ENCODE measurements around the gene ACVRL1. TPM values are rescaled to one million over a fixed set of nuclear protein-coding genes. Genes with fewer than 3 reads are reported as not detected.

Gene ACVRL1
- polyA plus RNA-seq, 1 donor, result 52.0 TPM

DNA sequence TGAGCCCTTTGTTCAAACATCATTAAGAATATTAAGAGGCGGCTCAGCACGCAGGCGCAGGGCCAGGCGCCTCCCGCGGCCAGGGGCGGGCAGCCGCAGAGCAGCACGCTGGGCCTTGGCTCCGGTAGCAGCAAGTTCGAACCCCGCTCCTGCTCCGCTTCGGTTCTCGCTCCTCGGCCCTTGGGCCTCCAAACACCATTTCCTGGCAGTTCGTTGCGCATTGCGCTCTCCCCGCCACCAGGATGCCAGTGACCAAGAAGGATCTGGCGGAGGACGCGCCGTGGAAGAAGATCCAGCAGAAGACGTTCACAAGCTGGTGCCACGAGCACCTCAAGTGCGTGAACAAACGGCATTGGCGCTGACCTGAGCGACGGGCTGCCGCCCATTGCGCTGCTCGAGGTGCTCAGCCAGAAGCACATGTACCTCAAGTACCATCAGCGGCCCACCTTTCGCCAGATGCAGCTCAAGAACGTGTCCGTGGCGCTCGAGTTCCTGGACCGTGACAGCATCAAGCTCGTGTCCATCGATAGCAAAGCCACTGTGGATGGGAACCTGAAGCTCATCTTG lies 6.9 kb upstream of the ACVRL1 start:
- no peak for DNase-seq

DNA sequence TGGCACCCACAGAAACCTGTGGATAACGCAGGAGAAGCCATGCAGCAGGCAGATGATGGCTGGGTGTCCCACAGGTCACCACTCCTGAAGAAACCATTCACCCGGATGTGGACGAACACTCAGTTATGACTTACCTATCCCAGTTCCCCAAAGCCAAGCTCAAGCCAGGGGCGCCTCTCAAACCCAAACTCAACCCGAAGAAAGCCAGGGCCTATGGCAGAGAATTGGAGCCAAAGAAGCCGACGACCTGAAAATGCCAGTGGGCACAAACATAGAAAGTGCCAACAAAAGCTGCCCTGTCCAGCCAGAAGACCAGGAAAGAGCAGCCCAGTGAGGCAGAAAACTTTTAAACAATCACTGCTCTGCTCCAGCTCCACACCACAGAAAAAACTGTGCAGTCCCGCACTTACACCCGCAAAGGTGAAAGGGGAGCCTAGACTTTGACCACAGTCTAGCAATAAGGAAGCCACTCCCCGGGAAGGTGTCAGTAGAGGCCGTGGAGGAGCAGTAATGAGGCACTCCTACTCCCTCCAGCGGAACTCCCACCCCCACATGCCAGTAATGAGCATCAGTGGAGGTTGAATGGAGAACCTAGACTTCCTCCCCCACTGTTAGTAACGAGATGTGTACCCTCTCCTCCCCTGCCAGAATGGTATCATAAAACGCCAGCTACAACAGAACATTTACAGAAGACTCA lies 6.0 kb upstream of the ACVRL1 start:
- no peak for DNase-seq

DNA sequence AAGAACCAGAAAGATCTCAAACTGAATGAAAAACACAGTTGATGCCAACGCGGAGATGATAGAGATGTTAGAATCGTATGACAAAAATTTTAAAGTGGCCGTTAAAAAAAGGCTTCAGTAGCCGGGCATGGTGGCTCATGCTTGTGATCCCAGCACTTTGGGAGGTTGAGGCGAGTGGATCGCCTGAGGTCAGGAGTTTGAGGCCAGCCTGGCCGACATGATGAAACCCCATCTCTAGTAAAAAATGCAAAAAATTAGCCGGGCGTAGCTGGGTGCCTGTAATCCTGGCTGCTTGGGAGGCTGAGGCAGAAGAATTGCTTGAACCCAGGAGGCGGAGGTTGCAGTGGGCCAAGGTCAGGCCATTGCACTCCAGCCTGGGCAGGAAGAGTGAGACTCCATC lies 5.4 kb upstream of the ACVRL1 start:
- DNase-seq, result no peak

DNA sequence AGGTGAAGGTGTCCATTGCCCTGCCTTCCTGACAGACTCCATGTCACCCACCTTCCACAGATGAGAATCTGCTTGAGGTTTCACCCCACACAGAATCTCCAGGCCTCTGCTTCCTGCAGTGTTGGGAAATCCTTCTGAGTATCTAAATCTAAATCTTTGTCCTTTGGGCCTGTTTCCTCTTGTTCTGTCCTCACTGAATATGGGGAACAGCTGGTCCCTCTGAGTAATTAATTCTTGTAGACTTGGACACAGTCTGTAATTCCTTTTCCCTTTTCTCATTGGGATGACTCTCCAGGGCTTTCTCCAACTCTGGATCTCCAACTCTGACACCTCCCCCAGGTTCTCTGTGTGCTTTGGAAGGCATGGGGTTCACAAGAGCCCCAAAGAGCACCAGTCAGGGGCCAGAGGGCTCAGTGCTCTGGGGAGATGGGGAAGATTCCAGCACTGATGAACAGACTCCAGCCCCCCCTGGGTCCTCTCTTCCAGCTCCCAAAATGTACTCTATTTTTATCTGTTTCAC lies 2.3 kb upstream of the ACVRL1 start:
- DNase-seq, result no peak

DNA sequence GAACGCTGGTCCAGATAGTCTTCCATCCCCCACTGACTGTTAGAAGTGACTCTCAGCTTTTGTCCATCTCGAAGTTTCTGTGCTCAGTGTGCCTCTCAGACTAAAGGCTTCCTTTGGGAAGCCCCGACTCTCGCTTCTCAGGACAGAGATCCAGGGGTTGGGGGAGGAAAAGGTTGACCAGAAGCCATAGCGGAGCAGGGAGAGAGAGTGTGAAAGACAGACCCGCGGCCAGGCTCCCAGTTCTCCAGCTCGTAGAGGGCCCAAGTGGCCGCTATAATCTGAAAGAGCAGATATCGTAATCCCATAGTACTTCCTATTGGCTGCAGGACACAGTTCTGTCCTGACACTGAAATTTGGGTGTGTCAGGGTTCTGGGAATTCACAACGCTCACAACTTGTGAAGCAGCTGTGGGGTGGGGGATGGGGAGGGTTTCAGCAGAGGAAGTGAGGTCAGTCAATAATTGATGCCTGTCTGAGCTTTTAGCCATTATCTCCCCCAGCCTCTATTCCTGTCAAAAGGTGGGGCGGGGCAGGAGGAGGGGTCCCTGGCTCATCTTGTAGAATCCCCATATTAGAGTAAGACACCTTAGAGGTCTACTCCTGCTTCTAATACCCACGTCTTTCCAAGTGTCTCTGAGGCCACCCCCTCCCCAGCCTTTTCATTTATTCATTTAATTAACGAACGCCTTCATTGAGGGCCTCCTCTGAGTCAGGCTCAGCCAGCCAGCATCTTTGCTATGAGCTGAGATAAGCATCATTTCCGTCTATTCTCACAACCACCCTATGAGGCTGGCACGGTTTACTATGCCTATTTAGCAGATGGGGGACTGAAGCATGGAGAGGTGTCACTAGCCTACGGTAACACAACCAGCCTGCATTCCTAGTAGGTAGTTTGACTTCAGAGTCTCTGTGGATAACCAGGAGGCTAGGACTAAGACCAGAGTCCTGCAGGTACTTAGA lies 1.6 kb upstream of the ACVRL1 start:
- DNase-seq, result peak; percentile 89

DNA sequence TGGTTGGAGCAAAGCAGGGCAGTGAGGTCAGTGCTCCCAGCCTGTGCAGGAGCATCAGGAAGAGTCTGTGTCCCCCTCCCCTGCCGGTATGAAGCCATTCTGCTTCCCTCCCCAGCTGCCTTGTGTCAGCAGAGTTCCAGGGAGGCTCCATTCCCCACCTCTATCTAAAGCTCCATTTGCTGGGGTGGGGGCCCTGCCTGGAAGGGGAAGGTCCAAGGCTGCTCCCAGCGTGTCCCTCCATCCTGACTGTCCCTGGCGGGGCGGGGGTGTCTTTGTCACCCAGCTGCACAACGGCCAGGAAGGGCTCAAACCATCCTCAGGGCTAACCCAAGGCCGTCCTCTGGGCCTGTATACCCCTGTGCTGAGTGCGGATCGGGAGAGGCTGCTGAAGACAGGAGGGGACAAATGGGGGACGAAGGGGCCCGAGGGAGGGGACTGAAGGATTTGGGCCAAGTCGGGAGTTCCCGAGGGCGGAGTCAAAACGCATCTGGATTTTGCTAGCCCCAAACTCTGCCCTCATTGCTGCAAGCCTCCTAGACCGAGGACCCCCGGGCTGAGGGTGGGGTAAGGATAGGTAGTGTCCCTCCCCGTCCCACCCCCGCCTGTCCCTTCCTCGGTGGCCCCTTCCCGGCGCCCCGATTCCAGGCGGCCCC lies 748 bp upstream of the ACVRL1 start:
- DNase-seq, result no peak

DNA sequence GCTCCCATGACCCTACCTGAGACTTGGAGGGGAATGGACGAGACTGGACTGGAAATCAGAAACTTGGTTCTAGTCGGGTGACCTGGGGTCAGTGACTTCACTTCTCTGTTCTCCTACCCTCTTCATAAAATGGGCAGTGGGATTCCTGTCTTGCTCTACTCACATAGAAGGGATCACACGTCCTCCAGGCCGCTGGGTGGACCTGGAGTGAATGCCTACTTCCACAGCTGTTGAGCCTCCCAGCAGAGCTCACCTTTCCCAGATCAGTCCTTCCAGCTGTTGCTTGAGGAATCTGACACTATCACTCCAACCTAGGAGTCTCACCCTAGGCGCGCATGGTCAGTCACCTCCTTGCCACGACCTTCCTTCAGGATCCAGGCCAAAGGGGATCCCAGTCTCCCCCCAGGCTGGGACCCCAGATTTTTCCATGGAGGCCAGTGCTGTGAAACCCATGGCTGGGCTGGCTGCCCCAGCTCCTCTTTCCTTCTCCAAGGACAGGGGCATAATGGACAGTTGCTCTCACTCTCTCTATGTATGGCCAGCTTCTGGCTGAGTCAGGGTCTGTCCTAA lies 637 bp downstream of the ACVRL1 start:
- no peak for DNase-seq

DNA sequence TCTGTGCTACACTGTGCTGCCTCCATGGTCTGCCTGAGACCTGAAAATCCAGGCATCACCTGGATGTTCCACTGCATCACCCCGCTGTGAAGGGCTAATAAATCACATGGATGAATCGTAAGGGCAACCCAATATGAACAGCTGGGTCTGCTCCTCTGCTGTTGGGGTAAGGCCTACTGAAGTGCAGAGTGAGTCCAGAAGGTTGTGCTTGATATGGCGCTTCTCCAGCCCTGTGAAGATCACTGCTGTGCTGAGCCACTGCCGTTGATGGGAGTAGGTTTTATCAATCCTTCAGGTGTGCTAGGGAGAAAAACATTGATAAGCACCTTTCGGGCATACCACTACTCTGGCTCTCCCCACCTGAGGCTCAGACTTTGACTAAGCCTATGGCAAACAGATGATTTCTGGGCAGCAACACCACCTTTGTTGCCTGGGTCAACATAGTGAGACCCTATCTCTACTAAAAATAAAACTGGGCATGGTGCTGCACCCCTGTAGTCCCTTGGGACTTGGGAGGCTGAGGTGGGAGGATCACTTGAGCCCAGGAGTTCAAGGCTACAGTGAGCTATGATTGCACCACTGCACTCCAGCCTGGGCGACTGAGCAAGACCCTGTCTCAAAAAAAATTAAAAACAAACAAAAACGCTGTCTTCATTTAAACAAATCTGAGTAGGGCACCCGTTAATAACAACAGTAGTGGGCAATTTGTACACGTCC lies 1.7 kb downstream of the ACVRL1 start:
- DNase-seq, result no peak

DNA sequence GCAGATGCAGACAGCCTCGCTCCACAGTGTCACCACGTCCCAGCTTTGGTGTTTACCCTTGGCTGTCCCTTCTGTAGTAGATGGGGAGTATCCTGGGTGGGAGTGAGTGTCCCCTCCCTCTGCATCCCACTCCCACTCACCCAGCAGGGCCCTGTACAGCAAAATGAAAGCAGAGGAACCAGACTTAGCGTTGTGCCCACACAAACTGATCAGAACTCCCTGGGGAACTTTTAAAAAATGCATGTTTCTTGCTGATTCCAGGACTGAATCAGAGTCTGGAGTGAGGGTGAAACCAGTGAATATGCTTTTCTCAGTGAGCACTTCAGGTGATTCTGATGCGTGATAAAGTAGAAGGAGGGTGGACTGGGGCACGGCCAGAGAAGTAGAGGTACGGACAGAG lies 2.9 kb downstream of the ACVRL1 start:
- DNase-seq, result no peak

DNA sequence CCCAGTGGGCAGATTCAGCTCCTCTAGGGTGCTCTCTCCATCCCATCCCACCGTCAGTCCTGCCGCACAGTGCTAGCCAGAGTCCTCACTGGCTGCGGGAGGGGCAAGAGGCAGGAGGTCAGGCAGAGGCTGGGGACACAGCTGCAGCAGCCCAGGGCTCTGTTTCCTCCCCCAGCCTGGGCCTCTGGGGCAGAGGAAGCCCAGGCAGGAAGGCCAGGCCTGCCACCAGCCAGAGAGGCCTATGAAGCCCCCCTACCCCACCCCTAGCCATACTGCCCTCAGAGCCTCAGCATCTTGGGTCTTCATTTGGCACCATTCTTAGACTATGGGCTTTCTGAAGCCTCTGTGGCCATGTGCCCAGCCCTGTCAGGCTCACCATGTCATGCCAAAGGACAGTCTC lies 3.4 kb downstream of the ACVRL1 start:
- no peak for DNase-seq

DNA sequence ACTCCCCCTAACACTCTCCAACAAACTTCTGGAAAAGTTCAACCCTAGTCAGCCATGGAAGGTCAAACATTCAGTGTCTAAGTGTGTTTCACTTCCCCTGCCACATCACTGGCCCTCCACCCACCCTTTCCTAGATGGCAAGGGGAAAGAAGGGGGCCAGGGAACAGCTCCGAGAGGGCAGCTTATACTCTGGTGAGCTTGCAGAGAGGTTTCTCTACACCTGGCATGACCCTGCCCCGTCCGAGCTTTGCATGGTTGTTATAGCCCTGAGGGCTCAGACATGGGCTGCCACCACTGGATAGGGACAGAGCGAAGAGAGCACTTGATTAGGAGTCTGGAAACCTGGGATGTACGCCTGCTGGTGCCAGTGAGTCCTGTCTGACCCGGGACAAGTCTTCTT lies 4.0 kb downstream of the ACVRL1 start:
- no peak for DNase-seq

DNA sequence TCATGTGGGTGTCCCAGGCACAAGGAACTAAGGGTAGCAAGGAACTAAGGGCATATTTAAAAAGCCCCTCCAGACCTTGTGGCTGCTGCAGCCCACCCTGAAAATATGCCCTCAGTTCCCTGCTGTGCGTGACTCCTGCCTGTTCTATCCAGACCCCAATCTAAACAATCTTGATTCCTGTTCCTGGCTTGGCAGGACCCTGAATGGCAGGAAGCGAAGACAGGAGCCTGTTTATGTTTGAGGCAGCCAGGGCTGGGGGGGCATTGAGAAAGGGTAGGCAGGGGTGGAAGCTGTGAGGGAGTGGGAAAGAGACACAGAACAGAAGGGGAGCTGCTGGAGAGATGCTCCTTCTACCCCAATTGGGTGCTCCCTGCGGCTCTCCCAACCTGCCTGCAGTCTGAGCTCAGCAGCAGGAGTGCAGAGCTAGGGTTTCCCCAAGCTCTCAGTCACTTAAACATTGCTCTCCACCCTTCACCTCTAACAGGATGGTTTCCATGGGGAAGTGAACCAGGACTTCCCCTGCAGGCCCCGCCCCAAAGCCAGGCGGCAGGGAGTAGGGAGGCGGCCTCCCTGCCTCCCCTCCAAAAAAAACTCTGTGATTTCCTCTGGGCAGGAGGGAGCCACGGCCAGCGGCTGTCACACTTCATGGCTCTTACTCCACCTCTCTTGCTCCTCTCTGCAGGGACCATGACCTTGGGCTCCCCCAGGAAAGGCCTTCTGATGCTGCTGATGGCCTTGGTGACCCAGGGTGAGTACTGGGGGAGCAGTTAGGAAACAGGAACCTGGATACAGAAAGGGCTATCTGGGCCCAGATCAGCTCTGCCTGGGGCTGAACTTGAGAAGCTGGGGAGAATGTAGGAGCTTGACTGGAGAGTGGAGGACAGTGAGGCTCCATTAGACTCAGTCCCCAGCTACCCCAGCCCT lies 4.7 kb downstream of the ACVRL1 start:
- DNase-seq, result no peak

DNA sequence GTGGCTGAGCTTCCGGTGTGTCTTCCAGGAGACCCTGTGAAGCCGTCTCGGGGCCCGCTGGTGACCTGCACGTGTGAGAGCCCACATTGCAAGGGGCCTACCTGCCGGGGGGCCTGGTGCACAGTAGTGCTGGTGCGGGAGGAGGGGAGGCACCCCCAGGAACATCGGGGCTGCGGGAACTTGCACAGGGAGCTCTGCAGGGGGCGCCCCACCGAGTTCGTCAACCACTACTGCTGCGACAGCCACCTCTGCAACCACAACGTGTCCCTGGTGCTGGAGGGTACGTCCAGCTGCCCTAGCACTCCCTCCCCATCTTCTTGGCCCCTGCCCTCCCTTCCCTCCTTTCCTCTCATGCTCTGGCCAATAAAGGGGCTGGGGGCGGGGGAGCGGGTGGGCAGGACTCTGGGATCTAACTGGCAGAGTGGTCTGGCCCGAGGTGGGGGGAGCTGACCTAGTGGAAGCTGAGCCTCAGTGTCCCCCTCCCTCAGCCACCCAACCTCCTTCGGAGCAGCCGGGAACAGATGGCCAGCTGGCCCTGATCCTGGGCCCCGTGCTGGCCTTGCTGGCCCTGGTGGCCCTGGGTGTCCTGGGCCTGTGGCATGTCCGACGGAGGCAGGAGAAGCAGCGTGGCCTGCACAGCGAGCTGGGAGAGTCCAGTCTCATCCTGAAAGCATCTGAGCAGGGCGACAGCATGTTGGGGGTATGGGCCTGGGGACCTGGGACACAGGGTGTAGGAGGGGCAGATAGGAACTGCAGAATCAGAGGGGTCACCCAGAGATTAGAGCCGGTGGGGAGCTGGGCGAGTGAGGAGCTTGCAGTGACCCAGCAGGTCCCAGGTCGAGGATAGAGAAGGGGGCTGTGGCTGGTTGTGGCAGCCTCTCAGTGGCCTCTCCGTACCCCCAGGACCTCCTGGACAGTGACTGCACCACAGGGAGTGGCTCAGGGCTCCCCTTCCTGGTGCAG lies 6.0 kb downstream of the ACVRL1 start:
- DNase-seq, result no peak

DNA sequence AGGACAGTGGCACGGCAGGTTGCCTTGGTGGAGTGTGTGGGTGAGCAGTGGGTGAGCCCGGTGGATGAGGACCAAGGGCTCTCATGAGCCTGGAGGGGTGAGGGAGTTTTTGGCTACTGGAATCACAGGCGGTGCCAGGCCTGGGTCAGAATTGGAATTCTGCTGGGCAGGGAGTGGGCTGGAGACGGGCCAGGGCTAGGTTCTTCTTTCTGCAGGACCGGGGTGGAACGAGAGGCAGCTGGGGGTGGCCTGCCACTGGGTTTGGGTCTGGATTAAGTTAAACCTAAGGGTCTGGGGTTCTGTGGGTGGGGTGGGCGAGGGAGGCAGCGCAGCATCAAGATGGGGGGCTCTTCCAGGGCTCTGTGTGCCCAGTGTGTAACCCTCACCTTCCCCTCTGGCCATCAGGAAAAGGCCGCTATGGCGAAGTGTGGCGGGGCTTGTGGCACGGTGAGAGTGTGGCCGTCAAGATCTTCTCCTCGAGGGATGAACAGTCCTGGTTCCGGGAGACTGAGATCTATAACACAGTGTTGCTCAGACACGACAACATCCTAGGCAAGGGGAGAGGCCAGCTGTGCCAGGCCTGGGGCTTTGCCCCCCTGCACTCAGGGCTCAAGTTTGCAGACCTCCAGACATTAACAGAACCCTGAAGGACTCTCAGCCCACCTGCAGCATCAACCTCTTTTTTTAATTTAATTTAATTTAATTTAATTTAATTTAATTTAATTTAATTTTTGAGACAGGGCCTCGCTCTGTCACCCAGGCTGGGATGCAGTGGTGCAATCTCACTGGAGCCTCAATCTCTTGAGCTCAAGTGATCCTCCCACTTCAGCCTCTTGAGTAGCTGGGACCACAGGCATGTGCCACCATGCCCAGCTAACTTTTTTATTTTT lies 7.0 kb downstream of the ACVRL1 start:
- DNase-seq, result no peak

DNA sequence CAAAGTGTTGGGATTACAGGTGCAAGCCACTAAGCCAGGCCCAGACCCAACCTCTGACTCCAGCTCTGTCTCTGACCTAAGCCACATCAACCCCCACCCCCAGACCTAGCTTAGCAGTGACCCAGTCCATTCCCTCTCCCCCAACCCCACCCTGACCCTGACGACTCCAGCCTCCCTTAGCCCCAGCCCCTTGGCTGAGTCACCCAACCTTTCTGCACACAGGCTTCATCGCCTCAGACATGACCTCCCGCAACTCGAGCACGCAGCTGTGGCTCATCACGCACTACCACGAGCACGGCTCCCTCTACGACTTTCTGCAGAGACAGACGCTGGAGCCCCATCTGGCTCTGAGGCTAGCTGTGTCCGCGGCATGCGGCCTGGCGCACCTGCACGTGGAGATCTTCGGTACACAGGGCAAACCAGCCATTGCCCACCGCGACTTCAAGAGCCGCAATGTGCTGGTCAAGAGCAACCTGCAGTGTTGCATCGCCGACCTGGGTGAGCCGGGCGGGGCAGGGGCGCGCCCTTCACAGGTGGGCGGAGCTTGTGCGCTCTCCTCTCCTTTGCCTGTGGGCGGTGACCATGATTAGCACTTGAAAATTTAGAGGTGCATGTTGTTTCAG lies 7.8 kb downstream of the ACVRL1 start:
- DNase-seq, result no peak

DNA sequence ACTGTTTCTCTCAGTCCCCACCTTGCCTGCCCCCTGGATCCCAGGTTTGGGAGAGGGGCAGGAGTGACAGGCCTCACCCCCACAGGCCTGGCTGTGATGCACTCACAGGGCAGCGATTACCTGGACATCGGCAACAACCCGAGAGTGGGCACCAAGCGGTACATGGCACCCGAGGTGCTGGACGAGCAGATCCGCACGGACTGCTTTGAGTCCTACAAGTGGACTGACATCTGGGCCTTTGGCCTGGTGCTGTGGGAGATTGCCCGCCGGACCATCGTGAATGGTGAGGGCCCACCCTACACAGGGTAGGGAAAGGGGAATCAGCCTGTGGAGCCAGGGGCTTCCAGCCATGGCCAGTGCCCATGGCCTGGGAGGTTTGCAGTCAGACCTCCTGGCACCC lies 8.6 kb downstream of the ACVRL1 start:
- no peak for DNase-seq

DNA sequence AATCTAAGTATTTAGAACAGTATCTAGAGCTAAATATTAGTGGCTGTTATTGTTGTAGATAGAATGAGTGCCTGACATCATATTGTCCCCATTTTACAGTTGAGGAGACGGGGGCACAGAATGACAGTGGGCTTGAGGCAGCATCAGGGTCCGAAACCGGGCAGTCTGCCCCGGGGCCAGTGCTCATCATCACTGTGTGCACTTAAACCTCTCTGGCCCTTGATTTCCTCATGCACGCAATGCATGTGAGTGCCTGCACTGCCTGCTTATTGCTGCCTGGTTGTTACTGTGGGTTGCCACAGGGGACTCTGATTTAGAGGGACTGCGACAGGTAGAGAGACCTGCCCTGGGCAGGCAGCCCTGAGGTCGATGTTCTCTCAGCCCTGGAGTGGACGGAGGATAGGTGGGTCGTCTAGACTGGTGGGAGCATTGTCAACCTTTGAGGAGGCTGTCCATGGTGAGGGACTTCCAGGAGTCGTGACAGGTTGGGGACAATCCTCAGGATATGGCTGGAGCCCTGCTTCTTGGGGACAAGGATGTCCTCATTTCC lies 9.8 kb downstream of the ACVRL1 start:
- no peak for DNase-seq
